Measurements from ENCODE around the gene GOLGA6L26. TPM values are rescaled to one million over a fixed set of nuclear protein-coding genes. Genes with fewer than 3 reads are reported as not detected.

The GOLGA6L26 gene
- total RNA-seq, 1 experiment from 2014 or later: not detected

Small RNA genes within 50 kb of the gene (small RNA-seq; reads per million reads assigned to genes)
- 0 reads per million in 2 experiments for gene RN7SL536P

Other genes starting within 250 kb of the GOLGA6L26 start
- gene GOLGA6L1, start 197.4 kb downstream of the GOLGA6L26 start, total RNA-seq (2014; rRNA removed; shearing (Covaris generic)): not detected in 2 replicates
- gene GOLGA8S, start 20.6 kb upstream of the GOLGA6L26 start, total RNA-seq (2014; rRNA removed; shearing (Covaris generic)): not detected in 2 replicates
- gene GOLGA6L2, start 113.0 kb upstream of the GOLGA6L26 start, total RNA-seq (2014; rRNA removed; shearing (Covaris generic)): not detected in 2 replicates
- not detected in 2 replicates for gene MKRN3, start 231.5 kb upstream of the GOLGA6L26 start, total RNA-seq (2014; rRNA removed; shearing (Covaris generic))